H9 (cell line): Measurements from ENCODE around the gene KIAA2012. TPM values are rescaled to one million over a fixed set of nuclear protein-coding genes. Genes with fewer than 3 reads are reported as not detected.

Experiments
- DNase-seq: peaks from one replicate; pipeline ENCODE4 v3.0.0-alpha.2; 2017
- H2AFZ ChIP-seq: one replicate; pipeline ENCODE4 v1.6.1; 2013; ENCODE audit warnings: mild to moderate bottlenecking, low read length, control low read depth, moderate library complexity
- H2AK5ac ChIP-seq: 2 replicates; pipeline ENCODE4 v1.6.1; 2013; ENCODE audit warnings: low read length, control low read depth, mixed read lengths; ENCODE audit not compliant: insufficient read length
- H2BK120ac ChIP-seq: one replicate; pipeline ENCODE4 v1.6.1; 2013; ENCODE audit warnings: low read depth, mild to moderate bottlenecking, low read length, control low read depth, inconsistent platforms; ENCODE audit not compliant: poor library complexity, severe bottlenecking
- H2BK12ac ChIP-seq: 2 replicates; pipeline ENCODE4 v1.6.1; 2013; ENCODE audit warnings: low read length, control low read depth, mixed read lengths, low read depth; ENCODE audit not compliant: insufficient read length
- H2BK15ac ChIP-seq: 2 replicates; pipeline ENCODE4 v1.6.1; 2013; ENCODE audit warnings: low read depth, low read length, control low read depth
- H2BK20ac ChIP-seq: one replicate; pipeline ENCODE4 v1.6.1; 2013; ENCODE audit warnings: low read depth, mild to moderate bottlenecking, low read length, control low read depth, inconsistent platforms; ENCODE audit not compliant: poor library complexity, severe bottlenecking
- H2BK5ac ChIP-seq: 2 replicates; pipeline ENCODE4 v1.6.1; 2013; ENCODE audit warnings: low read length, control low read depth, mixed read lengths; ENCODE audit not compliant: insufficient read length
- H3K14ac ChIP-seq: 2 replicates; pipeline ENCODE4 v1.6.1; 2013; ENCODE audit warnings: low read length, control low read depth; ENCODE audit not compliant: insufficient read depth
- H3K18ac ChIP-seq: 2 replicates; pipeline ENCODE4 v1.6.1; 2013; ENCODE audit warnings: low read depth, mild to moderate bottlenecking, mixed read lengths, low read length, control low read depth; ENCODE audit not compliant: insufficient read length
- H3K23ac ChIP-seq: 2 replicates; pipeline ENCODE4 v1.6.1; 2013; ENCODE audit warnings: low read length, control low read depth, mixed read lengths, low read depth; ENCODE audit not compliant: insufficient read length
- H3K23me2 ChIP-seq: 2 replicates; pipeline ENCODE4 v1.6.1; 2013; ENCODE audit warnings: low read depth, mild to moderate bottlenecking, mixed read lengths, low read length, control low read depth; ENCODE audit not compliant: insufficient read length, poor library complexity, severe bottlenecking
- H3K27ac ChIP-seq: 2 replicates; pipeline ENCODE4 v1.5.1; 2013; ENCODE audit warnings: low read length, control low read depth, mixed read lengths, low read depth; ENCODE audit not compliant: insufficient read length
- H3K27me3 ChIP-seq: 2 replicates; pipeline ENCODE4 v1.6.1; 2013; ENCODE audit warnings: low read length, control low read depth, inconsistent platforms; ENCODE audit not compliant: insufficient read depth
- H3K4ac ChIP-seq: 2 replicates; pipeline ENCODE4 v1.6.1; 2013; ENCODE audit warnings: low read depth, mild to moderate bottlenecking, control low read depth, inconsistent platforms, low read length, moderate library complexity
- H3K4me1 ChIP-seq: 2 replicates; pipeline ENCODE4 v1.6.1; 2013; ENCODE audit warnings: low read length, control low read depth, inconsistent platforms; ENCODE audit not compliant: insufficient read depth
- H3K4me2 ChIP-seq: 2 replicates; pipeline ENCODE4 v1.6.1; 2013; ENCODE audit warnings: low read length, control low read depth, mixed read lengths; ENCODE audit not compliant: insufficient read length, insufficient read depth
- H3K56ac ChIP-seq: 2 replicates; pipeline ENCODE4 v1.6.1; 2013; ENCODE audit warnings: low read depth, mild to moderate bottlenecking, mixed read lengths, low read length, control low read depth; ENCODE audit not compliant: insufficient read length
- H3K79me1 ChIP-seq: 2 replicates; pipeline ENCODE4 v1.6.1; 2013; ENCODE audit warnings: low read depth, mild to moderate bottlenecking, moderate library complexity, low read length, control low read depth, inconsistent platforms; ENCODE audit not compliant: insufficient read depth, poor library complexity, severe bottlenecking
- H3K79me2 ChIP-seq: 2 replicates; pipeline ENCODE4 v1.6.1; 2013; ENCODE audit warnings: low read length, control low read depth, inconsistent platforms; ENCODE audit not compliant: insufficient read depth
- H3K9ac ChIP-seq: 2 replicates; pipeline ENCODE4 v1.6.1; 2013; ENCODE audit warnings: low read length, control low read depth, mixed read lengths; ENCODE audit not compliant: insufficient read length; ENCODE audit errors: extremely low read depth
- H3K9me3 ChIP-seq: one replicate; pipeline ENCODE4 v1.6.1; 2013; ENCODE audit warnings: low read depth, low read length, inconsistent platforms; ENCODE audit not compliant: control insufficient read depth
- H3T11ph ChIP-seq: one replicate; pipeline ENCODE4 v1.6.1; 2013; ENCODE audit warnings: mild to moderate bottlenecking, low read length, control low read depth, inconsistent platforms
- H4K20me1 ChIP-seq: one replicate; pipeline ENCODE4 v1.6.1; 2013; ENCODE audit not compliant: control insufficient read depth, insufficient read length, insufficient read depth
- H4K5ac ChIP-seq: 2 replicates; pipeline ENCODE4 v1.6.1; 2013; ENCODE audit warnings: low read depth, mild to moderate bottlenecking, mixed read lengths, low read length, control low read depth; ENCODE audit not compliant: insufficient read length
- H4K8ac ChIP-seq: replicated peaks from 2 replicates; pipeline ENCODE4 v1.6.1; 2013; ENCODE audit warnings: low read length, control low read depth, mixed read lengths, low read depth; ENCODE audit not compliant: insufficient read length
- H4K91ac ChIP-seq: 2 replicates; pipeline ENCODE4 v1.6.1; 2013; ENCODE audit warnings: low read depth, mild to moderate bottlenecking, moderate library complexity, mixed read lengths, low read length, control low read depth; ENCODE audit not compliant: insufficient read length
- H3K27ac Mint-ChIP-seq, 3 experiments: 2 replicates in 2 of 3; 3 replicates in 1 of 3; pipeline ENCODE4 v1.8.0; 2020 to 2021; ENCODE audit warnings: mixed read lengths in 3 of 3, mild to moderate bottlenecking in 1 of 3, moderate library complexity in 1 of 3
- H3K27me3 Mint-ChIP-seq: 2 replicates; pipeline ENCODE4 v1.8.0; 2021; ENCODE audit warnings: low read depth, mild to moderate bottlenecking, moderate library complexity, mixed read lengths
- H3K36me3 Mint-ChIP-seq, 3 experiments: 2 replicates in 2 of 3; 3 replicates in 1 of 3; pipeline ENCODE4 v1.8.0; 2020 to 2021; ENCODE audit warnings: low read depth in 3 of 3, mixed read lengths in 3 of 3; ENCODE audit not compliant: insufficient read depth in 1 of 3
- H3K4me1 Mint-ChIP-seq, 2 experiments: 2 replicates each; pipeline ENCODE4 v1.8.0; 2020; ENCODE audit warnings: mixed read lengths in 2 of 2
- H3K4me3 Mint-ChIP-seq, 2 experiments: 2 replicates in 1 of 2; 3 replicates in 1 of 2; pipeline ENCODE4 v1.8.0; 2020 to 2021; ENCODE audit warnings: mild to moderate bottlenecking in 2 of 2, mixed read lengths in 2 of 2, moderate library complexity in 1 of 2
- H3K9me3 Mint-ChIP-seq, 2 experiments: 2 replicates in 1 of 2; 3 replicates in 1 of 2; pipeline ENCODE4 v1.8.0; 2020; ENCODE audit warnings: mild to moderate bottlenecking in 2 of 2, mixed read lengths in 2 of 2, moderate library complexity in 1 of 2
- CTCF ChIP-seq: fragments of 200-600 bp; sonication (generic); conservative IDR thresholded peaks from 3 replicates; pipeline ENCODE4 v1.8.0; 2021; ENCODE audit warnings: antibody characterized with exemption, mild to moderate bottlenecking
- WGBS: extraction: QIAGEN DNeasy Blood & Tissue Kit; methylation state at CpG from one replicate; pipeline ENCODE4 v1.1.7; 2013; ENCODE audit warnings: missing lambda C conversion rate, low lambda C conversion rate, mixed read lengths; ENCODE audit not compliant: insufficient read length; ENCODE audit errors: extremely low coverage; 5-methylcytosine and 5-hydroxymethylcytosine counted together
- total RNA-seq: library from RNA; stranded (reverse); gene quantifications from 2 replicates; pipeline ENCODE4 v1.2.1, GENCODE V29; 2021

KIAA2012 gene
- total RNA-seq, 1 experiment from 2014 or later = not detected

GRCh38 chr2:202154613-202155012 lies 81.6 kb downstream of the KIAA2012 start:
- Mint-ChIP-seq H3K27me3 (peaks cover 18% of the 10 kb centered on the region), H3K4me3 (no peak overlapping the region), H3K4me1 (peaks cover 9 to 12% of the 10 kb centered on the region in 2 experiments), H3K9me3 (no peaks in the 10 kb centered on the region), H3K36me3 (0 out of 7 replicates have a peak, but pooled peaks cover 0 to 2% (median 0%) of the 10 kb centered on the region in 3 experiments), H3K27ac (no peak overlapping the region)
- Histone ChIP-seq H3K23me2 (no peaks in the 10 kb centered on the region), H2BK15ac (no peak overlapping the region), H2AFZ (no peak overlapping the region), H4K5ac (no peak overlapping the region), H2AK5ac (no peak overlapping the region), H3K14ac (no peak overlapping the region), H3K4ac (no peak overlapping the region), H3K9me3 (no peaks in the 10 kb centered on the region), H2BK120ac (no peak overlapping the region), H3K56ac (no peak overlapping the region), H2BK20ac (no peak overlapping the region), H3T11ph (no peak overlapping the region), H3K4me2 (no peak overlapping the region), H3K79me1 (no peaks in the 10 kb centered on the region), H2BK12ac (no peak overlapping the region), H3K9ac (no peak overlapping the region), H3K27me3 (no peaks in the 10 kb centered on the region), H4K20me1 (no peaks in the 10 kb centered on the region), H3K23ac (no peak overlapping the region), H4K91ac (no peak overlapping the region), H2BK5ac (no peak overlapping the region), H4K8ac (no peak overlapping the region), H3K18ac (no peak overlapping the region), H3K79me2 (no peaks in the 10 kb centered on the region), H3K4me1 (no peaks in the 10 kb centered on the region), H3K27ac (no peak overlapping the region)
- TF ChIP-seq CTCF = no peak
- WGBS = no CpG with 5 or more reads among the region's 9 CpGs
- no peak for DNase-seq
